Renal cortical epithelial cell (primary cell): ENCODE results near the gene SELENOM. TPM values are rescaled to one million over a fixed set of nuclear protein-coding genes. Genes with fewer than 3 reads are reported as not detected.

Source experiments
- DNase-seq: peaks from one replicate; pipeline ENCODE4 v3.0.0-alpha.2; 2011; ENCODE audit warnings: low read depth
- total RNA-seq: library from RNA; depleted of rRNA; stranded (reverse); fragments of >200 nt; gene quantifications from 2 replicates; pipeline ENCODE4 v1.2.3, GENCODE V29; 2014

SELENOM gene
- total RNA-seq, 1 donor from 2014 or later = 57.9 TPM

DNA sequence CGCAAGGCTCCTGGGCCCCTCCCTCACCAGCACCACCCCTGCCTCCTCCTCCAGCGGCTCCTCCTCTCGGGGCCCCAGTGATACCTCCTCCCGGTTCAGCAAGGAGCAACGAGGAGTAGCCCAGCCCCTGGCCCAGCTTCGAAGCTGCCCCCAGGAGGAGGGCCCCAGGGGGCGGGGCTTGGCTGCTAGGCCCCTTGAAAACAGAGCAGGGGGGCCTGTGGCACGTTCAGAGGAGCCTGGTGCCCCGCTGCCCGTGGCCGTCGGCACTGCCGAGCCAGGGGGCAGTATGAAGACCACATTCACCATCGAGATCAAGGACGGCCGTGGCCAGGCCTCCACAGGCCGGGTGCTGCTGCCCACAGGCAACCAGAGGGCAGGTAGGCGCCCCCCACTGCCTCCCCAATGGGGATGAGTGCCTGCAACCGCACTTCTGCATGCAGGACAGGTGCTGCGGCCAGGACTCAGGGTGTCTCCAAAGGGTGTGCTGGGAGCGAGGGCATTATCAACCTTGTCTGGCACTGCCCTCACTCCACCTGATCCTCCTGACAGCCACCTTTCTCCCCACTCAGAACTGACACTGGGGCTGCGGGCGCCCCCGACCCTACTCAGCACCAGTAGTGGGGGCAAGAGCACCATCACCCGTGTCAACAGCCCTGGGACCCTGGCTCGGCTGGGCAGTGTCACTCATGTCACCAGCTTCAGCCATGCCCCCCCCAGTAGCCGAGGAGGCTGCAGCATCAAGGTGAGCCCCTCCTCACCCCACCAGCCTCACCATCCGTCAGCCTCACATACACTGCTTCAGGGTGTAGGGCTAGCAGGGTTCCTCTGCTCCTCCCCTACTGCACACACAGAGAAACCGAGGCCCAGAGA lies 16.0 kb downstream of the SELENOM start:
- DNase-seq = no peak

DNA sequence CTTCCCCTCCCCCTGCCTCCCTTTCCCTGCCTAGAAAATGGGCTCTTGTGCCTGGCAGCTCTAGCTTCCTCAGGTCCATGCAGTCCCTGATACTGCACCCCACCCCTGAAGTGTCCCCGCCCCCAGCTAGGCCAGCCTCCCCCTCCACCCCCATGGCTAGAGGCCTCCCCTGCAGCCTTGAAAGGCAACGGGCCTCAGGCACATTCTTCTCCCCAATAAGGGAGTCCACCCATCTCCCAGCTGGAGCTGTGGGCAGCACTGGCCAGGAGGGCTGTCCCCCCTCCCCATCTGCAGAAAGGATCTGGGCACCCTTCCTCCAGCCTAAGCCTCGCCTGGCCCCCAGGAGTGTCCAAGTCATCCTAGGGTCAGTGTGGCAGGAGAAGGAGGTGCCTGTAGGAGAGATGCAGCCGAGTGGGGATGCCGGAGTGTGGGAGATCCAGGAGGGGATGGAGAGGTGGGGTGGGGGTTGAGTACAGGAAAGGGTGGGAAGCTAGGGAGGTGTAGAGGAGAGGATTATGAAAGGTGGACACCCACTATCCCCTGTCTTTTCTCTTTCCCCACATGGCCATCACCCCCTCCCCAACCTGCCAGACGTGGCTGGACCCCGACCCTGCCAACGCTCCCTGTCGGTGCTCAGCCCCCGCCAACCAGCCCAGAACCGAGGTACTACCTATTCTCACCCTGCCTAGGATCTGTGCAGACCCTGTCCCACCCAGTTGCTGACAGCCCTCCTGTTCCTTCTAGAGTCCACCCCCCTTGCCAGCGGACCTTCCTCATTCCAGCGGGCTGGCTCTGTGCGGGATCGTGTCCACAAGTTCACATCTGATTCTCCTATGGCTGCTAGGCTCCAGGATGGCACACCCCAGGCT lies 16.9 kb downstream of the SELENOM start:
- no peak for DNase-seq

DNA sequence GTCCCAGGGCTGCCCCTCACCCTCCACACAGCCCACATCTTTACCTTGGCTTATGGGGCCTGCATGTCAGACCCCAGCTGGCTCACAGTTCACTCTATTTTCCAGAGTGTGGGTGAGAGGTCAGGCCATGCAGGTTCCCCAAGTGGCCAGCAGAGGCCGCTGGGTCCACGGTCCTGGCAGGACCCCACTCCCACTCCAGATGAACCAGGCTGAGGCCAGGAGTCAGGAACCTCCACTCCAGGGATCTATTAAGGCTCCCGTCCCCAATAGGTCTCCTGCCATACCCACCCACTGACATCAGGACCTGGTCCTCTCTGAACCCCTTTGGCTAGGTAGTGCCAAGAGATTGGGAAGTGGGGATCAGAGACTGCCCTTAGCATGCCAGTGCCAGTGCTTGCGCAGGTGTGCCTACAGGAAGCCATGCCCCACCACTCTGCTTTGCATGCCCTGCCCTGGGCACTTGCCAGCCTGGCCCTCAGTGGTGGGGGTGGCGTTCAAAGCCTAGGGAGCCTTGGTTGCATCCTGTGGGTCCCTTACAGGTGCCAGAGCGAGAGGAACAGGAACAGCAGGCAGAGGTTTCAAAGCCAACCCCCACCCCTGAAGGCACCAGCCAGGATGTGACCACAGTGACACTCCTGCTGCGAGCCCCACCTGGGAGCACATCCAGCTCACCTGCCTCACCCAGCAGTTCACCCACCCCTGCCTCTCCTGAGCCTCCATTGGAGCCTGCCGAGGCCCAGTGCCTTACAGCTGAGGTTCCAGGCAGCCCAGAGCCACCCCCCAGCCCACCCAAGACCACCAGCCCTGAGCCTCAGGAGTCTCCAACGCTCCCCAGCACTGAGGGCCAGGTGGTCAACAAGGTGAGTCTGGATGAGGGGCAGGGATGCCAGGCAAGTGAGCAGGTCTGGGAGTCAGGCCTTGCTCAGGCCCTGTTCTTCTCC lies 17.9 kb downstream of the SELENOM start:
- no peak for DNase-seq

DNA sequence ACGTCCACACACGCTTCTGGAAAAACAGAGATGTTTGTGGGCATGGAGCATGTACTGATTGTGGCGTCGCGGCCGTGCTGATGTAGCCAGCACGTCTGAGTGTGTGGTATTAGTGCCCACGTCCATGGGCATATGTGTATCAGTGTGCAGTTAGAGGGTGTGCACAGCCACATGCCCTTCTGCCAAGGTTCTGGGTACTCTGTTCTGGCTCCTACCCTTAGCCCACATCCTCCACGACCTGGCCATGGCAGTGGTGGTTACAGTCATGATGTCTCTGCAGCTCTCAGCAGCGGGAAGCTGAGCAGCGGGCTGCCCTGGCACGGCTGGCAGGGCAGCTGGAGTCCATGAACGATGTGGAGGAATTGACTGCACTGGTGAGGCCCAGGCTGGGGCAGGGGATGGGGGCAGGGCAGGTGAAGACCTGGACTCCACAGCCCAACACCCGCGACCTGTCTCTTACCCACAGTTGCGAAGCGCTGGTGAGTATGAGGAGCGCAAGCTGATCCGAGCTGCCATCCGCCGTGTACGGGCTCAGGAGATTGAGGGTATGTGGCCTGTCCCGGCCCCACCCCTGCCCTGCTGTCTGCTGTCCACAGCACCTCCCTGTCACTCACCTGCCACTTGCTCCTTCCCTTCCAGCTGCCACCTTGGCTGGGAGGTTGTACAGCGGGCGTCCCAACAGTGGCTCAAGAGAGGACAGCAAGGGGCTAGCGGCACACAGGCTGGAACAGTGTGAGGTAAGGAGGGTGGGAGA lies 19.0 kb downstream of the SELENOM start:
- no peak for DNase-seq

DNA sequence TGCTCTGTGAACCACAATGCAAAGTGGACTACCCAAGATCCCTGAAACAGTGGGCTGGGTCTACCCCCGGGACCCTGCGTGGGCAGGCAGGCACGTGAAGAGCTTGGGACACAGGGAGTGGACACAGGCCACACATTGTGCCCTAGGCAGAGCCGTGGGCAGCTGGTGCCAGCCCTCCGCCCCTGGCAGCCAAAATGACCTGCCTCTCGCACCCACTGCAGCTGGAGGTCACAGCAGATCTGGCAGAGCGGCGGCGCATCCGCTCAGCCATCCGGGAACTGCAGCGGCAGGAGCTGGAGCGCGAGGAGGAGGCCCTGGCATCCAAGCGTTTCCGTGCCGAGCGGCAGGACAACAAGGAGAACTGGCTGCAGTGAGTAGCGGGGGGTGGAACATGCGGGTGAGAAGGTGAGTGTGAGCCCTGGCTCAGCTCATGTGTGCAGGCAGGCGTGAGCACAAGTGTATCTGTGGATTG lies 19.6 kb downstream of the SELENOM start:
- no peak for DNase-seq

DNA sequence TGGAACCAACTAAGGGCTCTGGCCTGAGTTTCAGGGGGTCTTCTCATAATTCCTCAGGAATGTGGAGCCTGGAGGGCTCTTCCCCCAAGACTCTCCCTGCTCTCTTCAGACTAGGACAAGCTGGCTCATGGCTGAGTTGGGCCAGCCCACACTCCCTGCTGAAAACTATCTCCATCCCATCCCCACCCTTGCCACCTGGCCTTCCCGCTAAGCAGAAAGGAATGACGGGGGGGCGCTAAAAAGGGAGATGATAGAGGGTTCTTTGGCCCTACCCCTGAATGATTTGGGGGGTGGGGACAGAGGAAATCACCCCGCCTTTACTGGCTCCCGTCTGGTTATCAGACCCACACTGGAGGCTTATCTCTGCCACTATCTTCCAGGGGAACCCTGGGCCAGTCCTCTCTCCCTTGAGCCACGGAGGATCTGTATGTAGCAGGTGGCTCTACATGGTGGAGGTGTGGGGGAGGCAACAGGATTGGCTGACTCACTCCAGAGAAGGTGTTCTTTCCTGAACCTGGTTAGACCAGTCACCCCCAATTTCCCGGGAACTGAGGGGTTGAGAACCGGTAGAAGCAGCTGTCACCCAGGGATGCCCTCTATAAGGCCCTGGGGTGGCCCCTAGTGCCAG lies 20.6 kb downstream of the SELENOM start:
- no peak for DNase-seq

DNA sequence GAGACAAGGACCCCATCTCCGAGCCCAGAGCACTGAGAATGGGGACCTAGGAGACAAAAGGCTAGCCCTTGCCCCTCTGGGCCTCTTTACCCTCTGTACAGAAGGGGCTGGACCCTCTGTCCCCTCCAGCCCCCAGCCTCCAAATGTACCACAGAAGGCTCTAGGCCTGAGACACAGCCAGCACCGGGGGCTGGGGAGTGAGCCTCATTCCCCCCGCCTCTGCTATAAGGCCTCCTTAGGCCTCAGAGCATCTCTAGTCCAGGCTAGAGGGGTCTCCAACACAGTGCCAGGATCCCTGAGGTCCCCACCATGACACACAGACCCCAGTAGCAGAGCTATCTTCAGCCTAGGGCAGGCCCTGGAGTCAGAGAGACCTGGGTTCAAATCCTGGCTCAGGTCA lies 21.4 kb downstream of the SELENOM start:
- DNase-seq = no peak

DNA sequence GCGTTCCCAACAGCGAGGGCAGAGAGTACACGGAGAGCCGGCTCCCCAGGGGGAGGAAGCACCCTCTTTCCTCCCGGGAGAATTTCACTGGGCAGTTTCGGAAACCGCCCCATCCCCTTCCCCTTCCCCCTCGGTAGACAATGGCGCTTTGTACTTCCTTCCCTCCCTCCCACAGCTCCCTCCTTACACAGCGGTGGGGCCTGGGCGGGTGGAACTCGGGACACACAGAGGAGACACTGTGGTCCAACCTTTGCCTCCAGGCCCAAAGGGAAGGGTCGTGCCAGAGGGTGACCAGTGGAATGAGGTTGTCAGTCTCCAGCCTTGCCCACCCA lies 21.9 kb downstream of the SELENOM start:
- DNase-seq = no peak

DNA sequence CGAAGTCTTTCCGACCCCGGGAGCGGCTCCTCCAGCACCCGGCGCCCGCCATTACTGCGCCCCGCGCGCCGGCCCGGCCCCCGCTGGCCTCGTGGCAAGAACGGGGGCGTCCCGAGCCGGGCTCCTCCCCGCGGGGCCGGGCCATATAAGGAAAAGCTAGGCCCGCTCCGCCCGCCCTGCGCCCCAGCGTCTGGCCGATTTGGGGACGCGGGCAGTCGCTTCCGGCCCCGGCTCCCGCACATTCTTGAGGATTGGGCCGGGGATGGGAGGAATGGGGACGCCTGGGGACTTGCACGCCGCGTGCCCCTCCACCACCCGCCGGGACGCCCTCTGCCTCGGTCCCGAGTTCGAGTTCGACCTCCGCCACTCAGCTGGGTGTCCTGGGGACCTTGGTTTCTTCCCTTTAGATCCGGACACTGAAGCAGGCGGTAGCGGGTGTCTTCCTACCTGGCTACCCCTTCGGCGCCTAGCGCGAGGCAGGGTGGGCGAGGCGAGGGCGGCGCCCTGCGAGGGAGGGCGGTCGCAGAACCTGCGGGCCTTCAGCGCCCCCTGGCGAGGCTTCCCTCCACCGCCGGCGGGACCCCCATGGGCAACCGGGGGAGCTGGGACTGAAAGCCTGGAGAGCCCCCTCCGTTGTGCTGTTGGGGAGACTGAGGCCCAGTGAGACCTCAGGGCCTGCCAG lies 22.4 kb downstream of the SELENOM start:
- no peak for DNase-seq

DNA sequence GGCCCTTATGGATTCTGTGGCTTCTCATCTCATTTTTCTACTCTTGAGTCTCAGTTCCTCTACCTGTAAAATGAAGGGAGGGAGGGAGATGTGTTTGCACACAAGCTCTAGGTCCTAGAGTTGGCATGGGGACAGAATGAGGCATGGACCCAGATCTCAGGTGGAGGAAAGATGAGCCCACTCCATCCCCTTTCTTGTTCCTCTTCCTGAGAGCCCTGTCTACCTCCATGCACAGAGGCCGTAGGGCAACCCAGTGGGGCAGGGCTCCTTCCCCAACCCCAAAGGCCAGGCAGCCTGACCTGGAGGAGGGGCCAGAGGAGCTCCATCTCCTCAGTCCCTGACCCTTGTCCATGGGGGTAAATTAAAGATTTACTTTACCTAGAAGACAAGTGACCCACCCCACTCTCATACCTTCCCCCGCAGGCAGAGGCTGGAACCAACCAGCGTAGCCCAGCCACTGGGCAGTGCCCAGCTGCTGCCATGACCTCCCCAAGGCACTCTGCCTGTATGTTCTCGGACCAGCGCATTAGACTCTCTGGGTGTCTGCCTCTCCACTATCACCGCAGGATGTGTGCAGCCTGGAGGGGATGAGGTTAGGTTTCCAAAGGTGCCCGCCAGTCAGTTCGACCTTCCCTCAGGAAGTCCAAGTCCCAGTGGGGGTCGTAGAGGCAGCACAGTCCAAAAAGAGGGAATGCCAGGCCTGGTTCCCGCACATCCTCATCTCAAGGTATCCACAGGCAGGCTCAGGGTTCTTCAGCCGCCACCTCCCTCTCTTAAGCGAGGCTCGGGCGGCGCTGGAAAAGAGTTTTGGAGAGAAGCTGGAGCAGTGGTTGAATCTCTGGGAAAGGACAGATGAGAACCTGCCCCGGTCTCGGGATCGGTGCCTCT lies 23.2 kb downstream of the SELENOM start:
- peak; percentile 49 for DNase-seq

DNA sequence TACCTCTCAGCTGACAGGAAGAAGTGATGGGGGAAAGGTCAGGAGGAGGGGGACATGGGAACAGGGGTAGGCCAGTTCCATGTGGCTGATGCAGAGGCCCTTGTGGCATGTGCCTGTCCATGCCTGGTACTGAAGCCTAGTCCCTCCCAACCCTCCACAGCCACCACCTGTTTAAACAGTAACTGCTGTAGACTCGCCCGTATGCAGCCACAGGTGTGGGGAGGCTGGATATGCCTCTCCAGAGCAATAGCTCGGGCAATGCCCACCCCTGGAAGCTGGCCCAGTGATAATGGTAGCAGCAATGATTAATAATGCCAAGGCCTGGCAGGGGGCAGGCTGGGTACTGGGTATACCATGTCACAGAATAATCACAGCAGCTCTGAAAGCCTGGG lies 24.0 kb downstream of the SELENOM start:
- DNase-seq = peak; percentile 57

DNA sequence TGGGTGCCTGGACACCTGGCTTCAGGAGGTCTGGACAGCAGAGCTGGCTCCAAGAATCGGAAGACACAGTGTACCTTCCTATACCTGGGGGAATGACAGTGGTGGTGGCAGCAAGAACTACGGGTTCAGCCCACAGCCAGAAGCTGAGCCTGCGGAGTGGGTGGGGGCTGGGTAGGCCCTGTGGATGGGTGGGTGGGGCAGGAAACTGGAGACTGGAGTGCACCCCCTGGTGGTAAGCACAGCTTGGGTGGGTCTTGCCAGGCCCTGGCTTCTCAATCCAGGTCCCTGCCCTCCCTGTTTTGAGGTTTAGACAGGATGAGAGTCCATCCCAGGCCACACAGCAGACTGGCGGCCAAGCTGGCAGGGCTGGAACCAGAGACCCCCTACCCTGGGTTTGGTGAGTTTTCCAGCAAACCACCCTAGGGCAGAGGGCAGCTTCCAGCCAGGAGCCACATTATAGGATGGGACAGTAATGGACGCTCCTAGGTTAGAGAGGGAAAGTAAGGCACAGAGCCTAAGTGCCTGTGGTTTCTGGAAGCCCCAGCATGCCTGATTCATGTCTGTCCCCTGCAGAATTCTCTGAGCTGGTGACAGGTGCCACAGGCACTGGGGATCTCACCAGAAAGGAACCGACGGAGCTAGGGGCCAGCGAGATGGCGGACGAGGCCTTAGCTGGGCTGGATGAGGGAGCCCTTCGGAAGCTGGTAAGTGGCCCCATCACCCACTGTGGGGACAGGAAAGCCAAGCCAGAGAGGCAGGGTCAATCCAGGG lies 24.6 kb downstream of the SELENOM start:
- DNase-seq = peak; percentile 53

DNA sequence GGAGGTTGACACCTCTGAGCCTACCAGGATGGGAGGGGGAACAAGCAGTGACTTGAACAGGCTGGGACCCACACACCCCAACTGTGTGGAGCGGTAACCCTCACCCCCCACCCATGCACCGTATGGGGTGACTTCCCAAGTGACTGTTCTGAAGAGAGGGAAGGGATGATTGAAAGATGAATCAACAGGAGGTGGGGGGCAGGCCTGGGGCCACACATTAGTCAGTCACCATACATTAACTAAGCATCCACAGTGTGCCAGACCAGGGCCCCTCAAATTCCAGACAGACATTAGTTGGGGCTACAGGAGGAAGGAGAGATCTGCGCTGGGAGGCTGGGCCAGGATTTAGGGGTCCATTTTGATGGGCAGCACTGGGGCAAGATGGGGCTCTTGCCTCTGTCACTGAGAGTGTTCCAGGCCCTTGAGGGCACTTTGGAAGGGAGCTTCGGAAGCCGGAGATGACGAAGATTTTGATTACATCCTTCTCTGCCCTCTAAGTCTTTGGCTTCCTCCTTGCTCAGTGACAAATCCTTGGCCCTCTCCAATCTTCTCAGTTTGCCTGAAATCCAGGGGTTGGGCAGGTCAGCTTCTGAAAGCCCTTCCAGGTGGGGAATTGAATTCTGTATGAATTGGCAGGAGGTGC lies 25.3 kb downstream of the SELENOM start:
- DNase-seq = peak; percentile 52

DNA sequence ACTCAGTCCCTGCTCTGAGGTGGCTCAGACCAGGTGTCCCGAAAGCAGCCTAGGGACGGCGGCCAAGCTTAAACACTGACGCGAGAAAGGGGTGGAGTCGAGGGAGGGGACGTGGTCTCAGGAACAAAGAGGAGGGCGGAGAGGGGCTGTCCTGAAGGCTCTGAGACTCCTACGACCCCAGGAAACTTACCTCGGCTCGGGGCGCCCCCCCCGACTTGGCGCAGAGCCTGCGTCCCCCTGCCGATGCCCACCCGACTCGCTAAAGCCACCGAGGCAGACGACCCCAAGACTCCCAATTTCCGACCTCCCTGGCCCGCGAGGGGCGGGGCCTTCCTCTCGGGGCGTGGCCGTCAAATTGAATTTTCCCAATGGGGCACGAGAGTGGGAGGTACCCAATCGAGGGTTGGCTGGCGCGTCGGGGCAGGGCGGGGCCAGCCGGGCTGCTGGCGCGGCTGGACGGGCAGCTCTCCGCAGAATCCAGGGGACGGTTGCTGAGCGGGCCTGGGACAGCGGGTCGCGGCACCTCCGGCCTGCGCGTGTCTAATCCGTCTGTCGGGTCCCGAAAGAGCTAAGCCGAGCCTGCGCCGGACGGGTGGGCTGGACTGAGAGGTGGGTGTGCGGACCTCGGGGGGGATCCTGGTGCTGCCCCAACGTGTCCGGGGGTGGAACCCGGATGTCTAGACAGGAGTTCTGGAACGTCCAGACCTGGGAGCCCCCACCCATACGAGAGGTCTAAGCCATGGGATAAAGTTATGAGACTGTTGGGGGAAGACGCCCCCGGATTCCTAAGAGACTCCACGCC lies 26.3 kb downstream of the SELENOM start, which contains the start of gene SMTN:
TSS of gene SMTN (plus strand) at position 471 of the 802 bp plus-strand sequence. CDS start 1,941 bp downstream, outside the sequence.
- DNase-seq = peak; percentile 72

DNA sequence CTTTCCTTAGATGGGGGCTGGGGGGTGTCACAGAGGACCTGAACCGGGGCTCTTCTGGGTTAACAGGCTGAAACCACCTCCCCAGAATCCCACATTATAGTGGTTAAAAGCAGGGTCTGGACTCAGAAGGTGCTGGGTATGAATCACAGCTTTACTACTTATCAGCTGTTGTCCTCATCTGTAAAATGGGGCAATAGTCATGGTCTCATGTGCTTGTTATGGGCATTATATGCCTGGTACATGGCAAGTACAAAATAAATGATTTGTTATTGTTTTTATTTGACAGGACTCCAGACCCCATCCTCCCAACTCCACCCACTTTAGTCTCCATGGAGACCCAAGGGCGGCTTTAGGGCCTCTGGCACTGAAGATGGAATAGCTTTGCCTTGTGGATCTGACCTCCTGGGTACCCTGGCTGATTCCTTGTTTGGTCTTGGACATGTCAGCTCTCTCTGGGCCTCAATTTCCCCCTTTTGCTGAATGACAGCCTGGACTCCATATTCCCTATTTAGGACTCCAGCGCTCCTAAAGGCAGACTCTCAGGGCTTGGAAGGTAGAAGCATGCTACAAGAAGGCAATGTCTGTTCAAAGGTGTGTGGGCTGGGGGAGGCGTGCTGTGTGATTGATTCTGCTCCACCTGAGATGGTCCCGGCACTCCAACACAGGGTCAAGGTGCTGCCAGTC lies 27.1 kb downstream of the SELENOM start:
- DNase-seq = no peak

DNA sequence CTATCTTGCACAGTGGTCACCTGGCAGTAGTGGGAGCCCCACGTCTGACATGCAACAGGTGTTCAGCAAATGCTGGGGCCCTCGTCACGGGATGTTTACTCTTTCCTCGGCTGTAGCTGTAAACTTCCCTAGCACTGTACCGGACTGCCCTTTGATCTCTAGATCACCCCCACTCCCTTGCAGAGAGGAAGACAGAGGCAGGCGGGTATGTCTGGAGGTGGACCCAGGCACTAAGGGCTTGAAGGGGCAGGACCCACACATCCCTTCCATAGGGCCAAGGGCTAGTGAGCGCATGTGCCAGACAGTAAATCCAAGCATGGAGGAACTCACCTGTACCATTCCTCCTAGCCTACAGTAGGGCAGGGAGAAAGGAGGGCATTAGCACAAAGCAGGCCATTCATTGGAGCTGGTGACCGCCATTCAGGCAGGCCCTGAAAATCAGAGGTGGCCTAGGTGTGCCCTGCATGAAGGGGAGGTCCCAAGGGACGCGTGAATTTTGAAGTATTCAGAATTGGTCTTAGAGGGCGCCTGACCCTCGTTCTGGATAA lies 28.2 kb downstream of the SELENOM start:
- no peak for DNase-seq
